Heart left ventricle (tissue), 16 donors: ENCODE data around the gene RXRA. TPM values are rescaled to one million over a fixed set of nuclear protein-coding genes. Genes with fewer than 3 reads are reported as not detected.

Experiments
- ATAC-seq, 4 donors: fragments of 200-7000 bp; cut with Tn5 transposase; one replicate each; pipeline ENCODE4 v1.9.1; 2020 to 2022; ENCODE audit warnings: moderate library complexity in 4 of 4, mild to moderate bottlenecking in 3 of 4, moderate number of reproducible peaks in 1 of 4
- DNase-seq, 5 donors: peaks; one replicate each; pipeline ENCODE4 v3.0.0-alpha.2; 2020
- H3K27ac ChIP-seq, 12 donors: fragments of 200-600 bp; sonication (generic) in 4 of 12; one replicate each; pipeline versions ENCODE4 v1.5.0 to v1.8.0; 2016 to 2022; ENCODE audit warnings: mild to moderate bottlenecking in 2 of 12
- H3K27me3 ChIP-seq, 9 donors: fragments of 200-600 bp; sonication (generic) in 2 of 9; one replicate each; pipeline versions ENCODE4 v1.5.1 to v1.8.0; 2016 to 2022; ENCODE audit warnings: mild to moderate bottlenecking in 3 of 9
- H3K36me3 ChIP-seq, 9 donors: fragments of 200-600 bp; sonication (generic) in 2 of 9; one replicate each; pipeline versions ENCODE4 v1.5.0 to v1.8.0; 2018 to 2022; ENCODE audit warnings: mild to moderate bottlenecking in 2 of 9
- H3K4me1 ChIP-seq, 12 donors: fragments of 200-600 bp; sonication (generic) in 4 of 12; one replicate each; pipeline versions ENCODE4 v1.5.0 to v1.8.0; 2016 to 2022; ENCODE audit warnings: mild to moderate bottlenecking in 3 of 12
- H3K4me3 ChIP-seq, 12 donors: fragments of 200-600 bp; sonication (generic) in 4 of 12; one replicate each; pipeline versions ENCODE4 v1.5.0 to v1.8.0; 2017 to 2022; ENCODE audit warnings: mild to moderate bottlenecking in 9 of 12, moderate library complexity in 4 of 12
- H3K9me3 ChIP-seq, 12 donors: fragments of 200-600 bp; sonication (generic) in 4 of 12; one replicate each; pipeline versions ENCODE4 v1.5.0 to v1.8.0; 2016 to 2022; ENCODE audit warnings: mild to moderate bottlenecking in 1 of 12
- POLR2A ChIP-seq, 2 donors: fragments of 450-650 bp; IDR thresholded peaks; one replicate each; pipeline ENCODE4 v1.6.1; 2017; ENCODE audit warnings: antibody characterized with exemption in 2 of 2, mild to moderate bottlenecking in 2 of 2, moderate library complexity in 2 of 2
- WGBS, 4 donors: extraction: QIAGEN DNeasy Blood & Tissue Kit in 2 of 4; methylation state at CpG; one replicate each; pipeline versions ENCODE4 v1.1.5 to v1.1.7; 2013 to 2018; 5-methylcytosine and 5-hydroxymethylcytosine counted together
- intact Hi-C, 10 donors: fragments of 100-400 bp; cut with DNase I; formaldehyde crosslinking; loops; one replicate each; pipeline versions ENCODE4 v1.11.1 to v1.14.2; 2022
- polyA plus RNA-seq, 2 donors: library from polyadenylated mRNA; stranded (reverse); fragments of 200-250 nt; gene quantifications; one replicate each; pipeline ENCODE4 v1.2.3, GENCODE V29; 2013
- total RNA-seq, 9 donors: library from RNA; depleted of rRNA in 2 of 9; stranded (reverse); fragments of >200 nt in 2 of 9; fragmentation: NEBNext Ultra II Directional in 3 of 9; extraction: Animal tissue kit (Norgen Biotek cat#: 25700) in 3 of 9; gene quantifications; one replicate each; pipeline versions ENCODE4 v1.1.0 to v1.2.4, GENCODE V29; 2016 to 2023
- TF ChIP-seq, protein P1 (sequence below), 12 donors: fragments of 200-600 bp; sonication (generic) in 4 of 12; IDR thresholded peaks; one replicate each; pipeline versions ENCODE4 v1.5.0 to v1.8.0; 2018 to 2022; ENCODE audit warnings: antibody characterized with exemption in 12 of 12, mild to moderate bottlenecking in 5 of 12
- donor health status: ischemic (EF 13 %, LVEDD 7.1; RV severe dilation, severe dysfunction).
- donor health status: healthy with polysubstance abuse.
- donor health status: DM: no; HTN: yes; CAD: no.
- donor health status: DM: no; HTN: no; CAD: no.
- donor health status: ischemic (EF 25% LVEDD 6.9; RV normal size, moderate dysfunction).
- donor health status: ischemic (EF 25% LVEDD 5.7; RV mildly dilated, moderate dysfunction).
- donor health status: healthy.
- donor health status: DM: yes; HTN: yes; CAD: no.
- donor health status: ischemic (EF 35%, LVEDD 5.7; RV mildly dilated, moderate dysfunction).
- donor health status: nonischemic (EF 11% LVEDD 7.7; RV severe dilation, severe dysfunction).
- donor health status: DM: yes; HTN: yes; CAD: no.
- donor health status: PGD.
- donor health status: ischemic (EF 29% LVEDD 5.4; RV normal size, mild dysfunction).
- donor health status: nonischemic (EF 23%, LVEDD 6.1; RV moderate dilation, normal function).

The RXRA gene
- total and polyA plus RNA-seq, 11 donors: 45.5 to 87.9 (median 54.9) TPM

DNA sequence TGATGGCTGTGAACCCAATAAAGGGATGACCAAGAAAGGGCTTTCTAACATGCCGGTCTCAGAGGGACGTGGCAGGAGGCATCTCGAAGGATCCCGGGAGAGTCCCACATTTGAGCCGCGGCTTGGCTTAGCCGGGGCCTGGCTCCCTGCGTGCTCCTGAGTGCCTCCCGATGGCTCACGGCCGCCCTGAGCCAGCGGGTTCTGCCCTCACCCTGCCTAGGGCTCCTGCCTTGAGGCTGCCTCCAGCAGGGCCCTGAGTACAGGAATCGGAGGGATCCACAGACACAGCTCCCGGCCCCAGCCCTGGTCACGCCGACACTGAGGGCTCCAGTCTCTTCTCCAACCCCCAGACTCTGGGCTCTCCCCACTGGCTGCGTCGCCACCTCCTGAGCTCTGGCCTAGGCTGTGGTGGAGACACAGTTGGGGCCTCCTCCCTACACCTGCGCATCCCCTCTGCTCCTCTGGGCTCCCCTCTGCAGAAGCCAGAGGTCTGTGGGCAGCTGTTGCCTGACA, 44.1 kb upstream of the RXRA start:
- no peaks in the 10 kb centered on the region for H3K9me3 ChIP-seq

DNA sequence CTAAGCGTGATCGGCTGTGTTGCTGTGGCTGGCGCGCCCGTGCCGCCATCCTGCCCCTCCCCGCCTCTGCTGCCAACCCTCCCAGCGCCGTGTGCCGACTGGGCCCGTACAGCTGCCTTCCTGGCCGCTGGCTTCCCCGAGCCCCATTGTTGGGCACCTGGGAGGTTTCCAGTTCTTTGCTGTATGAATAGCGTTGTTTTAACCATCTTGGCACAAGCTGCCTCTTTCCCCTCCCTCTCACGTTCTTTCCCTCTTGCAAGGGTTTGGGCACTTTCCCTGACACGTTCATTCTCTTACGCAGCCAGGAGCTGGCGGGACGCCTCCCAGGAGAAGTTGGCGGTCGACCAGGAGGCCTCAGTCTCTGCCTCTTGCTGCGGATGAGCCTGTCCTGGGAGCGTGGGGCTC, 43.1 kb upstream of the RXRA start:
- Histone ChIP-seq H3K27ac (peak overlapping the region; percentile 21 to 83 (median 67)), H3K36me3 (no peaks in the 10 kb centered on the region), H3K4me3 (no peak overlapping the region), H3K4me1 (peaks cover 0 to 25% (median 13%) of the 10 kb centered on the region in 12 donors), H3K9me3 (no peaks in the 10 kb centered on the region), H3K27me3 (peaks cover 0 to 3% (median 0%) of the 10 kb centered on the region in 9 donors)
- TF ChIP-seq, protein P1, sequence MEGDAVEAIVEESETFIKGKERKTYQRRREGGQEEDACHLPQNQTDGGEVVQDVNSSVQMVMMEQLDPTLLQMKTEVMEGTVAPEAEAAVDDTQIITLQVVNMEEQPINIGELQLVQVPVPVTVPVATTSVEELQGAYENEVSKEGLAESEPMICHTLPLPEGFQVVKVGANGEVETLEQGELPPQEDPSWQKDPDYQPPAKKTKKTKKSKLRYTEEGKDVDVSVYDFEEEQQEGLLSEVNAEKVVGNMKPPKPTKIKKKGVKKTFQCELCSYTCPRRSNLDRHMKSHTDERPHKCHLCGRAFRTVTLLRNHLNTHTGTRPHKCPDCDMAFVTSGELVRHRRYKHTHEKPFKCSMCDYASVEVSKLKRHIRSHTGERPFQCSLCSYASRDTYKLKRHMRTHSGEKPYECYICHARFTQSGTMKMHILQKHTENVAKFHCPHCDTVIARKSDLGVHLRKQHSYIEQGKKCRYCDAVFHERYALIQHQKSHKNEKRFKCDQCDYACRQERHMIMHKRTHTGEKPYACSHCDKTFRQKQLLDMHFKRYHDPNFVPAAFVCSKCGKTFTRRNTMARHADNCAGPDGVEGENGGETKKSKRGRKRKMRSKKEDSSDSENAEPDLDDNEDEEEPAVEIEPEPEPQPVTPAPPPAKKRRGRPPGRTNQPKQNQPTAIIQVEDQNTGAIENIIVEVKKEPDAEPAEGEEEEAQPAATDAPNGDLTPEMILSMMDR (IDR thresholded peaks at IDR 0.05): no peak
- TF ChIP-seq POLR2A (IDR thresholded peaks at IDR 0.05): no peak
- intact Hi-C loops: loop anchor here in 4 of 10 donors (5.0 to 10.0 kb wide), 4 partner anchors 39 to 108 kb away; no protein-coding TSS in a partner anchor
- WGBS, 4 donors: 10 to 26% (median 25%) methylated on average over 14 to 23 of the region's 23 CpGs
- ATAC-seq (peak; percentile 69 to 84 (median 75)), DNase-seq (peak; percentile 45 to 87 (median 80))

More for the DNA sequence above, 44.1 kb upstream of the RXRA start:
- Histone ChIP-seq H3K36me3 (no peaks in the 10 kb centered on the region), H3K4me1 (peaks cover 0 to 25% (median 14%) of the 10 kb centered on the region in 12 donors), H3K27me3 (peaks cover 0 to 3% (median 0%) of the 10 kb centered on the region in 9 donors), H3K4me3 (no peak overlapping the region), H3K27ac (peak overlapping the region in 5 of 12 donors; percentile 32 to 83 (median 76))
- intact Hi-C loops: loop anchor here in 4 of 10 donors (5.0 to 10.0 kb wide), 4 partner anchors 40 to 107 kb away; no protein-coding TSS in a partner anchor
- ATAC-seq: no peak
- 89 to 98% (median 90%) methylated on average over 7 to 19 of the region's 19 CpGs for WGBS, 4 donors
- no peak for DNase-seq
- TF ChIP-seq POLR2A (IDR thresholded peaks at IDR 0.05): no peak
- TF ChIP-seq, protein P1 (IDR thresholded peaks at IDR 0.05): no peak

- 79 to 86% (median 86%) methylated on average over 11 to 15 of the region's 15 CpGs for WGBS, 4 donors
- no peak overlapping the region for H3K4me3 ChIP-seq
- DNase-seq (no peak), ATAC-seq (peak in 3 of 4 donors; percentile 1 to 3 (median 1))
- peaks cover 0 to 3% (median 0%) of the 10 kb centered on the region in 9 donors for H3K27me3 ChIP-seq
- peak overlapping the region in 11 of 12 donors; percentile 21 to 83 (median 68) for H3K27ac ChIP-seq
- H3K4me1 ChIP-seq: peaks cover 0 to 25% (median 13%) of the 10 kb centered on the region in 12 donors
- TF ChIP-seq, protein P1 (IDR thresholded peaks at IDR 0.05): no peak
- no peak for TF ChIP-seq POLR2A (IDR thresholded peaks at IDR 0.05)
- no peaks in the 10 kb centered on the region for H3K36me3 ChIP-seq
- H3K9me3 ChIP-seq: no peaks in the 10 kb centered on the region
- intact Hi-C loops: loop anchor here in 4 of 10 donors (5.0 to 10.0 kb wide), 4 partner anchors 39 to 109 kb away; no protein-coding TSS in a partner anchor
These were observed 42.5 kb upstream of the RXRA start for GRCh38 chr9:134283692-134284265.

- Histone ChIP-seq H3K27ac (peak overlapping the region in 9 of 12 donors; percentile 21 to 83 (median 70)), H3K36me3 (no peaks in the 10 kb centered on the region), H3K27me3 (peaks cover 0 to 3% (median 0%) of the 10 kb centered on the region in 9 donors), H3K4me3 (no peak overlapping the region), H3K9me3 (no peaks in the 10 kb centered on the region), H3K4me1 (peaks cover 0 to 25% (median 13%) of the 10 kb centered on the region in 12 donors)
- no peak for TF ChIP-seq POLR2A (IDR thresholded peaks at IDR 0.05)
- TF ChIP-seq, protein P1 (IDR thresholded peaks at IDR 0.05): peak in 3 of 12 donors; percentile 20 to 34 (median 23)
- 36 to 64% (median 58%) methylated on average over 7 to 9 of the region's 9 CpGs for WGBS, 4 donors
- peak; percentile 65 to 91 (median 81) for DNase-seq
- intact Hi-C loops: loop anchor here in 4 of 10 donors (5.0 to 10.0 kb wide), 4 partner anchors 38 to 109 kb away; no protein-coding TSS in a partner anchor
- peak; percentile 75 to 92 (median 86) for ATAC-seq
These were observed 42.0 kb upstream of the RXRA start for GRCh38 chr9:134284273-134284672.
